Parietal lobe (tissue), 1 donor: ENCODE data around the gene MOBP. TPM values are rescaled to one million over a fixed set of nuclear protein-coding genes. Genes with fewer than 3 reads are reported as not detected.

ENCODE experiments used
- total RNA-seq: library from RNA; depleted of rRNA; stranded (reverse); fragments of >200 nt; gene quantifications from one replicate; pipeline ENCODE4 v1.2.3, GENCODE V29; 2014

Gene MOBP
- 0.63 TPM for total RNA-seq

DNA sequence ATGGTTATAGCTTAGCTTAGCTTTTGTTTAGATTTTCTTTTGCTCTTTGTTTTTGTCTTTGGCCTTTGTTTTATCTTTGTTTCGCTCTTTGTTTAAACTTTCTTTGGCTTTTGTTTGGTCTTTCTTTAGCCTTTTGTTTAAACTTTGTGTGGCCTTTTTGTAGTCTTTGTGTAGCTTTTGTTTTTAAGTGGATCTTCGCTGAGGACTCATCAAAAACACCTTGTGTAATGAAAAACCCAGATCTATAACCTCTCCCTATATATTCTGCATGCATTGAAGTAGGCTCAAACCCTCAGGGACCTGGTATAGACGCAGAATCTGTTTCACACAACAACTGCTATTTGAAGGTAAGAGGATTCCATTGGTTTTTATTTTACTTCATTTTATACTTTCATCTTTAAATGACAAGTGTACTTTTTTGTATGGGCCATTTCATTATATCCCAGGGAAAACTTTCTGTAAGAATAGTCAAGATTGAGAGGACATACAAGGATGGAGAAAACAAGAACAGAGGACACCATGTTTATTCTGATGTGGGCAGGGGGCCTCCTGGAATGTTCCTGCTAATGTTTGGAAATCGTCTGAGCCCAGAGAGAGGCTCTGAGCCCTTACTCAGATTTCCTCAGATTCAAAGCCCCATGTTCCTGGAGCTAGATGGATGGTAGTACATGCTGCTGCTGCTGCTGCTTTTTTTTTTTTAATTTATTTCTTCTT lies at the start of gene MOBP:
MOBP (plus strand) TSS at position 287 of the 714 bp plus-strand sequence. CDS start 34,390 bp downstream, outside the sequence.

Other genes starting within 250 kb of the MOBP start
- gene CX3CR1, start 187.6 kb upstream of the MOBP start, total RNA-seq = 11.6 TPM
- gene CCR8, start 138.0 kb upstream of the MOBP start, total RNA-seq = not detected
- gene SLC25A38, start 84.3 kb upstream of the MOBP start, total RNA-seq = 14.4 TPM
- gene RPSA, start 61.0 kb upstream of the MOBP start, total RNA-seq = 953 TPM